Spleen (tissue), 11 donors: ENCODE measurements around the gene RAB44. TPM values are rescaled to one million over a fixed set of nuclear protein-coding genes. Genes with fewer than 3 reads are reported as not detected.

Experiments used
- DNase-seq: peaks from one replicate; pipeline ENCODE4 v3.0.0-alpha.2; 2020
- H3K27ac ChIP-seq, 8 donors: fragments of 200-600 bp; sonication (generic) in 7 of 8; 1 replicate in 4 of 8; 2 replicates in 4 of 8; pipeline versions ENCODE4 v1.5.0 to v1.8.0; 2016 to 2021; ENCODE audit warnings: inconsistent platforms in 4 of 8, mild to moderate bottlenecking in 4 of 8, moderate library complexity in 1 of 8
- H3K27me3 ChIP-seq, 7 donors: fragments of 200-600 bp; sonication (generic) in 6 of 7; replicated peaks in 1 of 7; 1 replicate in 4 of 7; 2 replicates in 3 of 7; pipeline versions ENCODE4 v1.5.0 to v1.8.0; 2016 to 2021; ENCODE audit warnings: inconsistent platforms in 3 of 7, mild to moderate bottlenecking in 1 of 7
- H3K36me3 ChIP-seq, 6 donors: fragments of 200-600 bp; sonication (generic) in 5 of 6; 1 replicate in 4 of 6; 2 replicates in 2 of 6; pipeline versions ENCODE4 v1.5.0 to v1.8.0; 2016 to 2021; ENCODE audit warnings: inconsistent platforms in 2 of 6
- H3K4me1 ChIP-seq, 6 donors: fragments of 200-600 bp; sonication (generic) in 5 of 6; 1 replicate in 3 of 6; 2 replicates in 3 of 6; pipeline versions ENCODE4 v1.5.0 to v1.8.0; 2016 to 2021; ENCODE audit warnings: inconsistent platforms in 3 of 6
- H3K4me3 ChIP-seq, 8 donors: fragments of 200-600 bp; sonication (generic) in 7 of 8; 1 replicate in 4 of 8; 2 replicates in 4 of 8; pipeline versions ENCODE4 v1.5.0 to v1.8.0; 2016 to 2021; ENCODE audit warnings: inconsistent platforms in 4 of 8, mild to moderate bottlenecking in 4 of 8, moderate library complexity in 2 of 8
- H3K9me3 ChIP-seq, 8 donors: fragments of 200-600 bp; sonication (generic) in 7 of 8; 1 replicate in 4 of 8; 2 replicates in 4 of 8; pipeline versions ENCODE4 v1.5.0 to v1.8.0; 2016 to 2021; ENCODE audit warnings: inconsistent platforms in 4 of 8
- POLR2A ChIP-seq, 3 donors: fragments of 450-650 bp; IDR thresholded peaks; one replicate each; pipeline ENCODE4 v1.5.1; 2017; ENCODE audit warnings: antibody characterized with exemption in 3 of 3, mild to moderate bottlenecking in 1 of 3
- POLR2AphosphoS5 ChIP-seq, 3 donors: sonication (generic); formaldehyde crosslinking; IDR thresholded peaks; one replicate each; pipeline ENCODE4 v1.5.1; 2017; ENCODE audit warnings: antibody characterized with exemption in 3 of 3
- WGBS, 5 donors: extraction: QIAGEN DNeasy Blood & Tissue Kit in 3 of 5; methylation state at CpG; one replicate each; pipeline versions ENCODE4 v1.1.5 to v1.1.7; 2013 to 2018; 5-methylcytosine and 5-hydroxymethylcytosine counted together
- intact Hi-C: fragments of 100-400 bp; cut with DNase I; formaldehyde crosslinking; loops from one replicate; pipeline ENCODE4 v1.15.0; 2023; ENCODE audit warnings: low total_unique reads
- polyA plus RNA-seq, 3 donors: library from polyadenylated mRNA; stranded (reverse); fragments of 200-250 nt; gene quantifications; one replicate each; pipeline ENCODE4 v1.2.1, GENCODE V29; 2013
- total RNA-seq, 7 donors: library from RNA; depleted of rRNA in 3 of 7; stranded (reverse); fragments of >200 nt in 3 of 7; fragmentation: NEBNext Ultra II Directional in 4 of 7; extraction: Animal tissue kit (Norgen Biotek cat#: 25700) in 4 of 7; gene quantifications; one replicate each; pipeline versions ENCODE4 v1.1.0 to v1.2.1, GENCODE V29; 2016 to 2021
- TF ChIP-seq, protein P1 (sequence below), 11 experiments: fragments of 200-600 bp in 7 of 11; fragments of 450-650 bp in 4 of 11; sonication (generic) in 4 of 11; IDR thresholded peaks in 8 of 11; conservative IDR thresholded peaks in 3 of 11; 1 replicate in 7 of 11; 2 replicates in 4 of 11; pipeline versions ENCODE4 v1.4.0 to v1.8.0; 2016 to 2021; ENCODE audit warnings: antibody characterized with exemption in 11 of 11, inconsistent platforms in 4 of 11, mild to moderate bottlenecking in 1 of 11
- donor health status: healthy with polysubstance abuse.
- donor health status: DM: no; HTN: no; CAD: no; lungs with moderate emphysema.
- donor health status: DM: no; HTN: no; CAD: no.
- donor health status: Bipolar disorder and iron deficiency.
- donor health status: healthy.
- donor health status: DM: no; HTN: no; CAD: no.
- donor health status: DM: yes; HTN: yes; CAD: no.

The RAB44 gene
- total and polyA plus RNA-seq, 10 donors, result 0.06 to 3.5 (median 0.81) TPM

DNA sequence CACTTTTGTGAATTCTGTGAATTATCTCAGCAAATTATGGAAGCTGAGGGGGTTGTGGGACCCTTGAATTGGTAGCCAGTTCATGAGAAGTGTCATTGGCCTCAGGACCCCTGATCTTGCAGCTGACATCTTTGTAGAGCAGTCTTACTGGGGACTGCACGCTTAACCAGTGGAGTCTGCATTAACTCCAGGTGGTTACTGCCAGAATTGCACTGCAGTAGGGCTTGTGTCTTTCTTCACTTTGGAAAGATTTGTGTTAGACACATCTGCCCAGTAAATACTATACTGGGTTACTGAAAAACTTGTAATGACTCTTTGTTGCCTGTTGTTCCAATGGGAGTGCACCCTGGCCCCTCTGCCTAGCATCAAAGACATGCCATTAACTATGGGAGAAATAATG, 40.4 kb upstream of the RAB44 start:
- peaks cover 0 to 48% (median 10%) of the 10 kb centered on the region in 7 donors for H3K27me3 ChIP-seq
- intact Hi-C loops, result no loop called here
- no peak overlapping the region for H3K4me3 ChIP-seq
- H3K9me3 ChIP-seq, result no peaks in the 10 kb centered on the region
- TF ChIP-seq POLR2A (IDR thresholded peaks at IDR 0.05) (no peak), POLR2AphosphoS5 (IDR thresholded peaks at IDR 0.05) (no peak)
- TF ChIP-seq, protein P1, sequence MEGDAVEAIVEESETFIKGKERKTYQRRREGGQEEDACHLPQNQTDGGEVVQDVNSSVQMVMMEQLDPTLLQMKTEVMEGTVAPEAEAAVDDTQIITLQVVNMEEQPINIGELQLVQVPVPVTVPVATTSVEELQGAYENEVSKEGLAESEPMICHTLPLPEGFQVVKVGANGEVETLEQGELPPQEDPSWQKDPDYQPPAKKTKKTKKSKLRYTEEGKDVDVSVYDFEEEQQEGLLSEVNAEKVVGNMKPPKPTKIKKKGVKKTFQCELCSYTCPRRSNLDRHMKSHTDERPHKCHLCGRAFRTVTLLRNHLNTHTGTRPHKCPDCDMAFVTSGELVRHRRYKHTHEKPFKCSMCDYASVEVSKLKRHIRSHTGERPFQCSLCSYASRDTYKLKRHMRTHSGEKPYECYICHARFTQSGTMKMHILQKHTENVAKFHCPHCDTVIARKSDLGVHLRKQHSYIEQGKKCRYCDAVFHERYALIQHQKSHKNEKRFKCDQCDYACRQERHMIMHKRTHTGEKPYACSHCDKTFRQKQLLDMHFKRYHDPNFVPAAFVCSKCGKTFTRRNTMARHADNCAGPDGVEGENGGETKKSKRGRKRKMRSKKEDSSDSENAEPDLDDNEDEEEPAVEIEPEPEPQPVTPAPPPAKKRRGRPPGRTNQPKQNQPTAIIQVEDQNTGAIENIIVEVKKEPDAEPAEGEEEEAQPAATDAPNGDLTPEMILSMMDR (IDR thresholded peaks at IDR 0.05 in 8 of 11, conservative IDR thresholded peaks at IDR 0.05 in 3 of 11), result no peak
- no peak overlapping the region for H3K27ac ChIP-seq
- no peak for DNase-seq
- no peaks in the 10 kb centered on the region for H3K36me3 ChIP-seq
- H3K4me1 ChIP-seq, result peaks cover 0 to 18% (median 5%) of the 10 kb centered on the region in 6 donors
- WGBS, 5 donors, result 78 to 100% (median 88%) methylated on average over 1 of the region's 1 CpG

DNA sequence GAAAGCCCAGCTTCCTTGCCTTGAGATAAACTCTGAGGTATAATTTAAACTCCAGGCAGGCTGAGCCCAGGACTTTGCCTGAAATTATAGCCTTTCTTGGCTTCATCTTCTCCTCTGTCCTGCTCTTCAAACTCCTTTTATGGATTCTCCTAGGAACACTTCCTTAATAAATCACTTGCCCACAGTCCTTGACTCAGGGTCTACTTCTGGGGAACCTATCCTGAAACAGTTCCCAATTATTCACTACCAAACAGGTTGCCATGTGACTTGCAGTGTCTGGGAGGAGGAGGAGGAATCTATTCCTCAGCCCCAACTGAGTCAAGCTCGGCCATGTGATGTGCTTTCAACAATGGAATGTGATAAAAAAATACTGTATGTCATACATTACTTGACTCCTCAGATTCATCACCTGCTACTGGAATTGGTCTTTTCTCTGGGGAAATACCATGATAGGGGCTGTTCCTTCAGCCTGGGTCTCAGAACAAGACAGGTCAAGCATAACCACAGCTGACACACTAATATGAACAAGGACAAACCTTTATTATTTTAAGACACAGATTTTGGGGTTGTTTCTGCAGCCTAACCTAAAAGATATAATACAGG, 39.6 kb upstream of the RAB44 start:
- 71 to 93% (median 76%) methylated on average over 1 of the region's 1 CpG for WGBS, 5 donors
- Histone ChIP-seq H3K27ac (no peak overlapping the region), H3K9me3 (no peaks in the 10 kb centered on the region), H3K4me1 (peaks cover 0 to 26% (median 8%) of the 10 kb centered on the region in 6 donors), H3K27me3 (peaks cover 0 to 48% (median 10%) of the 10 kb centered on the region in 7 donors), H3K36me3 (no peaks in the 10 kb centered on the region), H3K4me3 (no peak overlapping the region)
- no peak for TF ChIP-seq POLR2AphosphoS5 (IDR thresholded peaks at IDR 0.05)
- TF ChIP-seq, protein P1 (IDR thresholded peaks at IDR 0.05 in 8 of 11, conservative IDR thresholded peaks at IDR 0.05 in 3 of 11), result no peak
- TF ChIP-seq POLR2A (IDR thresholded peaks at IDR 0.05), result no peak
- DNase-seq, result no peak
- intact Hi-C loops, result no loop called here

DNA sequence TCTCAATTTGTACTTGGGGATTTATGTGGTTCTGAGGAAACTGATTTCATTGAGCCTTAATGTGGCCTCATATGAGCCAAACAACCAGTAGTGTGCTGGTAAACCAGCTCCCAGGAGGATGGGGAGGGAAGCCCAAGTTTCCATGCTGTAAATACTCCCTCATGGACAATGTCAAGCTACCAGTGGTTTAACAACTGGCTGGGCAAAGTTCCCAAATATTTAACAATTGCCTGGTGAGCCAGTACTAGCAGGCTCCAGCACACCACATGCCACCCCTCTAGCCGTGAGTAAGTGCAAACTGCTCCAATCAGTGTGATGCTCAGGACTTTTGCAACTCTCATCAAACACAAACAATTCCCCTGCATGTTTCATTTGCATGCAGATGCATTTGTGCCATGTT, 38.4 kb upstream of the RAB44 start:
- H3K4me3 ChIP-seq, result no peak overlapping the region
- WGBS, 5 donors, result 60 to 80% (median 77%) methylated on average over 1 of the region's 1 CpG
- H3K4me1 ChIP-seq, result peaks cover 0 to 32% (median 9%) of the 10 kb centered on the region in 6 donors
- TF ChIP-seq, protein P1 (IDR thresholded peaks at IDR 0.05 in 8 of 11, conservative IDR thresholded peaks at IDR 0.05 in 3 of 11), result no peak
- TF ChIP-seq POLR2A (IDR thresholded peaks at IDR 0.05) (no peak), POLR2AphosphoS5 (IDR thresholded peaks at IDR 0.05) (no peak)
- no peak for DNase-seq
- no peaks in the 10 kb centered on the region for H3K9me3 ChIP-seq
- peaks cover 0 to 48% (median 10%) of the 10 kb centered on the region in 7 donors for H3K27me3 ChIP-seq
- intact Hi-C loops, result no loop called here
- no peak overlapping the region for H3K27ac ChIP-seq
- no peaks in the 10 kb centered on the region for H3K36me3 ChIP-seq

DNA sequence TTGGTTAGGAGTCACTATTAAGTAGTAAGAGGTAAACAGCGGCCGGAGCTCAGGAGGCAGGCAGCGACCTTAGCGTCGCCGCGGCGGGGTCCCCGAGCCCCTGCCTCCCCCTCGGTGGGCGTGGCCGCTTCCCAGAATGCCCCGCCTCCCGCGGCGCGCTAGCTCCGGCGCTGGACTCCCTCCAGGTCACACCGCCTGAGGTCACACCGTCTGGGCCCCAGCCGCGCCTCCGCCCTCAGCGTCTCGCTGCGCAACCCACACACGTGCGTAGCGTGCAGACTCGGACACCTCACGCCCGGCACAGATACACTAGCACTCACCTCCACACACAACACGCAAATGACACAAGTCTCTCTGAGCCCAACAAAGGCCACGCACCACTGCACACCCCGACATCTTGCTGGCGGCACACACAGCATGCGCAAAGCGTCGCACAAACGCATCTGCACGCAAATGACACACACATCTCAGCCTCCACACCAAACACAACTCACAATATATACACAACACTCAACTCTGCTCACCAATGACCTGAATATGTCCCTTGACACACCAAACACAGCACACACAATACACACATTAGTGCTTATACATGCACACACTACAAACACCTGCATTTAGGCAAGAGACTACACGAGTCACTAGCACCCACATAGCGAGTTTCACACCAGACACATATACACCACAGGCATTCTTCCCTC, 36.7 kb upstream of the RAB44 start:
- 30 to 45% (median 42%) methylated on average over 31 to 44 of the region's 44 CpGs for WGBS, 5 donors
- H3K4me1 ChIP-seq, result peaks cover 0 to 41% (median 12%) of the 10 kb centered on the region in 6 donors
- no peaks in the 10 kb centered on the region for H3K9me3 ChIP-seq
- H3K27ac ChIP-seq, result no peak overlapping the region
- peak; percentile 82 for DNase-seq
- peaks cover 0 to 46% (median 10%) of the 10 kb centered on the region in 7 donors for H3K27me3 ChIP-seq
- peak overlapping the region in 2 of 8 donors; percentile 7 to 38 for H3K4me3 ChIP-seq
- no peaks in the 10 kb centered on the region for H3K36me3 ChIP-seq
- intact Hi-C loops, result no loop called here
- peak in 2 of 3 donors; percentile 51 to 69 for TF ChIP-seq POLR2AphosphoS5 (IDR thresholded peaks at IDR 0.05)
- no peak for TF ChIP-seq POLR2A (IDR thresholded peaks at IDR 0.05)
